Neural crest cell (in vitro differentiated cells): Measurements from ENCODE around the gene ITSN2. TPM values are rescaled to one million over a fixed set of nuclear protein-coding genes. Genes with fewer than 3 reads are reported as not detected.
A peak's percentile ranks its signal among the peaks of the same experiment; 100 is the strongest.

Experiments used
- DNase-seq: peaks from one replicate; pipeline ENCODE4 v3.0.0; 2021; ENCODE audit warnings: low read depth, mixed read lengths, low spot score
- H3K27ac Mint-ChIP-seq: one replicate; pipeline ENCODE4 v1.8.0; 2021; ENCODE audit warnings: mild to moderate bottlenecking, mixed read lengths; ENCODE audit not compliant: unreplicated experiment
- H3K27me3 Mint-ChIP-seq: 2 replicates; pipeline ENCODE4 v1.8.0; 2021; ENCODE audit warnings: low read depth, mild to moderate bottlenecking, mixed read lengths
- H3K36me3 Mint-ChIP-seq: 2 replicates; pipeline ENCODE4 v1.8.0; 2021; ENCODE audit warnings: low read depth, mild to moderate bottlenecking, mixed read lengths
- H3K4me1 Mint-ChIP-seq: 2 replicates; pipeline ENCODE4 v1.8.0; 2021; ENCODE audit warnings: mixed read lengths
- H3K4me3 Mint-ChIP-seq: one replicate; pipeline ENCODE4 v1.8.0; 2021; ENCODE audit warnings: mild to moderate bottlenecking, mixed read lengths
- H3K9me3 Mint-ChIP-seq: 2 replicates; pipeline ENCODE4 v1.8.0; 2021; ENCODE audit warnings: mixed read lengths
- total RNA-seq: library from RNA; stranded (reverse); gene quantifications from 2 replicates; pipeline ENCODE4 v1.2.1, GENCODE V29; 2021
- TF ChIP-seq, protein P1 (sequence below): fragments of 200-600 bp; sonication (generic); conservative IDR thresholded peaks from 2 replicates; pipeline ENCODE4 v1.5.0; 2021; ENCODE audit warnings: antibody characterized with exemption, mild to moderate bottlenecking

Gene ITSN2
- total RNA-seq, 1 donor from 2014 or later = 13.6 TPM

DNA sequence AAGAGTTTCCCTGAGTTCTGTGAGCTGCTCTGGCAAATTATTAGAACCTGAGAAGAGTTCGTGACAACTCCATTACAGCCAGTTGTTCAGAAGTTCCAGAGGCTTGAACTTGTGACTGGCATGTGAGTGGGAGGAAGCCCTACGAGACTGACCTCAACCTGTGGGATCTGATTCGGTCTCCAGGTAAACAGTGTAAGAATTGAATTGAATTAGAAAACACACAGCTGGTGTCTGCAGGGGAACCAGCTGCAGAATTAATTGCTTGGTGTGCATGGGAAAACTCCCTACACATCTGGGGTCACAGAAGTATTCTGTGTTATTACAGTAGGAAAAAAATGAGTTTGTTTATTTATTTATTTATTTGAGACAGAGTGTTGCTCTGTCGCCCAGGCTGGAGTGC is 14.0 kb upstream of the ITSN2 start:
- no peak for DNase-seq
- Mint-ChIP-seq H3K27me3 (no peaks in the 10 kb centered on the region), H3K27ac (no peak overlapping the region), H3K9me3 (no peaks in the 10 kb centered on the region), H3K4me1 (no peaks in the 10 kb centered on the region), H3K4me3 (no peak overlapping the region), H3K36me3 (no peaks in the 10 kb centered on the region)
- TF ChIP-seq, protein P1, sequence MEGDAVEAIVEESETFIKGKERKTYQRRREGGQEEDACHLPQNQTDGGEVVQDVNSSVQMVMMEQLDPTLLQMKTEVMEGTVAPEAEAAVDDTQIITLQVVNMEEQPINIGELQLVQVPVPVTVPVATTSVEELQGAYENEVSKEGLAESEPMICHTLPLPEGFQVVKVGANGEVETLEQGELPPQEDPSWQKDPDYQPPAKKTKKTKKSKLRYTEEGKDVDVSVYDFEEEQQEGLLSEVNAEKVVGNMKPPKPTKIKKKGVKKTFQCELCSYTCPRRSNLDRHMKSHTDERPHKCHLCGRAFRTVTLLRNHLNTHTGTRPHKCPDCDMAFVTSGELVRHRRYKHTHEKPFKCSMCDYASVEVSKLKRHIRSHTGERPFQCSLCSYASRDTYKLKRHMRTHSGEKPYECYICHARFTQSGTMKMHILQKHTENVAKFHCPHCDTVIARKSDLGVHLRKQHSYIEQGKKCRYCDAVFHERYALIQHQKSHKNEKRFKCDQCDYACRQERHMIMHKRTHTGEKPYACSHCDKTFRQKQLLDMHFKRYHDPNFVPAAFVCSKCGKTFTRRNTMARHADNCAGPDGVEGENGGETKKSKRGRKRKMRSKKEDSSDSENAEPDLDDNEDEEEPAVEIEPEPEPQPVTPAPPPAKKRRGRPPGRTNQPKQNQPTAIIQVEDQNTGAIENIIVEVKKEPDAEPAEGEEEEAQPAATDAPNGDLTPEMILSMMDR = no peak

DNA sequence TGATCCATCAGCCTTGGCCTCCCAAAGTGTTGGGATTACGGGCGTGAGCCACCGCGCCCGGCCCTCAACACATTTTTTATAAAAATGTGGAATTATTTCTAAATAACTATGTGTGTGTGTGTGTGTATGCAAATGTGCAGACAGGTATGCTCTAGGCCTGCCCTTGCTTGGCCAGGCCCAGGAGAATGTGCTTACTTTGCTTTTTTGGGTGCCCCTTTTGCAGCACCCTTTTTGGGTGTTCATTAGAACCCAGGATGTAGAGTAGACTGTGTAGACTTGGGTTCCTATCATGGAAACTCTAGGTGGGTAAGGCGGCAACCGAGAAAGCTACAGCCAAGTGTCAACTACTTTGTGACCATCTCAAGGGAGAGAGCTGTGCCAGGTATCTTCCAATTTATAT is 11.7 kb upstream of the ITSN2 start:
- Mint-ChIP-seq H3K27ac (no peak overlapping the region), H3K4me3 (no peak overlapping the region), H3K27me3 (no peaks in the 10 kb centered on the region), H3K4me1 (no peaks in the 10 kb centered on the region), H3K36me3 (no peaks in the 10 kb centered on the region), H3K9me3 (no peaks in the 10 kb centered on the region)
- TF ChIP-seq, protein P1 = no peak
- DNase-seq = no peak

DNA sequence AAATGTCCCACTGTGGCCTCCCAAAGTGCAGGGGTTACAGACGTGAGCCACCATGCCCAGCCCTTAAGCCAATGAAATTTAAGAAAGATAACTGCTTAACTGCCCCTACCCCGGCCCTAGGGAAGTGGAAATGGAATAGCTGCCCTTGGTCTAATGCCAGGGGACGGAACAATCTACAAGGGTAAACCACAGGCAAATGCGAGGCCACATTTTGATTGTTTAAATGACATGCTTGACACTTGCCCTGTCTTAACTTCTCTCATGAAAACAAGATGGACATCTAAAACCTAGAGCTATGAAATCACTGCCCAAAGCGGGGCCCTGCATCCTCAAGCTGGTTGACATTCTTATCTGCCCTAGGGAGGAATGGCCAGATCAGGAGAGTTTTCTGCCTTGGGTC is 5.5 kb upstream of the ITSN2 start:
- DNase-seq = no peak
- Mint-ChIP-seq H3K4me1 (peaks cover 3% of the 10 kb centered on the region), H3K27me3 (peaks cover 7% of the 10 kb centered on the region), H3K27ac (no peak overlapping the region), H3K36me3 (no peaks in the 10 kb centered on the region), H3K4me3 (no peak overlapping the region), H3K9me3 (no peaks in the 10 kb centered on the region)
- TF ChIP-seq, protein P1 = no peak

DNA sequence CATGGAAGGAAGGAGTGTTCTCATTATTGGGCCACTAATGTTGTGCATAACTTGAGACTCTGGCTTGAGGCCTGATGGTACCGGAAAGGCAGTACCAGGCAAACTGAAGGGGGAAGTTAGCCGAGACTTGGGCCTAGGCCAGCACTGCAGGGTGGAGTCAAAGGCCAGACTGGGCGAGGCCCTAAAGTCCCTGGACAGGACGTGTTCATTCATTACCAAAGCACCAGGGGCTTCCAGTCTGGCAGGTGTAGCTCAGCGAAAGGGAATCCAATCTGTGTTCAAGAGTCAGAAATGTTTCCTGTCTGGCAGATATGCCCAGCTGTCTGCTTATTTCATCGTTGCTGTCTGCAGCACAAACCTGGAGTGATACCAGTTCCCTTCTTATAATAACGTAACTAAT is 4.7 kb upstream of the ITSN2 start:
- TF ChIP-seq, protein P1 = no peak
- peaks cover 7% of the 10 kb centered on the region for H3K27me3 Mint-ChIP-seq
- H3K9me3 Mint-ChIP-seq = no peaks in the 10 kb centered on the region
- no peak overlapping the region for H3K27ac Mint-ChIP-seq
- no peak overlapping the region for H3K4me3 Mint-ChIP-seq
- no peak for DNase-seq
- peaks cover 3% of the 10 kb centered on the region for H3K4me1 Mint-ChIP-seq
- no peaks in the 10 kb centered on the region for H3K36me3 Mint-ChIP-seq

DNA sequence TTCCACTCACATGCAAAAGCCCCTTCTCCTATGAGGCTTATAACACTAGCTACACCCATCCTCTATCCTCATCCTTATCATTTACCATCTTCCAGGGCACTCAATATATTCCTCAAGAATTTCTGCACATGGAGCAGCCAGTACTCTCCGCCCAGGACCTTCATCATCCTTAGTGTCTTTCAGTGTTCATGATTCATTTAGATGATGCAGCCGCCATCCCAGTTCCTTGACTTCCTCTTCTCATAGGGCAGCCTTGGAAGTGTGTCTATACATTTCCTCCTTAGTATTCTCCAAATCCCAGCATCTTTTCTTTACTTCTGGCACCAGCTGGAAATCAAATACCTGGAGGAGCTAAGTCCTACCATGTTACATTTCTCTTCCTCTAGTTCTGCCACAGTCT is 3.0 kb upstream of the ITSN2 start:
- H3K27ac Mint-ChIP-seq = no peak overlapping the region
- peaks cover 13% of the 10 kb centered on the region for H3K4me1 Mint-ChIP-seq
- no peaks in the 10 kb centered on the region for H3K36me3 Mint-ChIP-seq
- DNase-seq = no peak
- peak overlapping the region; percentile 38 for H3K4me3 Mint-ChIP-seq
- peaks cover 18% of the 10 kb centered on the region for H3K27me3 Mint-ChIP-seq
- no peaks in the 10 kb centered on the region for H3K9me3 Mint-ChIP-seq
- TF ChIP-seq, protein P1 = no peak

DNA sequence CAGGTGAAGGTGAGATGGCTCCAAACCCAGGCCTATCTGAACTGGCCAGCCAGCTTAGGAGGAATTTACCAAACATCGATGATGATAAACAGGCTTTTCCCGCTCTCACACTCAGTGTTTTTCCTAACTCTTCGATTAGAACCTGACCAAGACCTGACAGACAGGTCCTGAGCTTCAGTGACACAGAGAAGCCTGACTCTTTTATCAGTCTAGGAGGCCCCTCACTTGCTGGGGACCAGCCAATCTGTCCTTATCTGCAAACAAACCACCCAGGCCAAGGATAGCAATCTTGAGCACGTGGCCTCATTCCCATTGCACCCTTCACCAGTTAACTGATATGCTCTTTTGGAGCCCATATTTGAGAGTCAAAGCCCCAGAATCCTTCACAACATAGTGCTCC is 1.9 kb upstream of the ITSN2 start:
- H3K27ac Mint-ChIP-seq = no peak overlapping the region
- H3K27me3 Mint-ChIP-seq = peaks cover 21% of the 10 kb centered on the region
- peak overlapping the region; percentile 72 for H3K4me3 Mint-ChIP-seq
- H3K36me3 Mint-ChIP-seq = peaks cover under 1% of the 10 kb centered on the region
- no peak for DNase-seq
- TF ChIP-seq, protein P1 = no peak
- peaks cover 13% of the 10 kb centered on the region for H3K4me1 Mint-ChIP-seq
- H3K9me3 Mint-ChIP-seq = no peaks in the 10 kb centered on the region
